HG03558 (cell line): Measurements from ENCODE around the gene EDAR.

ENCODE experiments used
- ATAC-seq: cut with Tn5 transposase; IDR thresholded peaks from one replicate; pipeline ENCODE4 v1.9.1; 2021; ENCODE audit warnings: moderate number of reproducible peaks; ENCODE audit not compliant: unreplicated experiment; ENCODE audit errors: extremely low read depth

Gene EDAR

DNA sequence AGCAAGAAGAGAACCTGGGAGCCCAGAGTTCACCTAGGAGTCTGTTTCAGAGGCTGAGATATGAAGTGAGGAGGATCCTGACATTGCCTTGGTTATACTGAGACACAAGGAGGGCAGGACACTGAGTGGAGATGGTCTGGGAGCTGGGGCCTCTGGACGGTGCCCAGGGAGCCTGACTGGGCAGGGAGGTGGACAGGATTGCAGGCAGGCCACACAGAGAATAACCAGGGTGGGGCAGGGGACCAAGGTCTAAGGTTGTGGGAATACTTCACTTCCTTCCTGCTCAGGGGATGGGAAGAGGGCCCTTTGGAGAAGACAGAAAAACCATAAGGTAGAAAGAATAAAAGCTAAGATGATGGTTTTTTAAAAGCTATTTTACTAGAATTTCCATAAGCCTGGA, 18.7 kb downstream of the EDAR start:
- ATAC-seq = no peak

GRCh38 chr2:108969856-108970255, 19.2 kb downstream of the EDAR start:
- ATAC-seq = no peak

- ATAC-seq = no peak
These were observed 20.4 kb downstream of the EDAR start for GRCh38 chr2:108968619-108969018.

DNA sequence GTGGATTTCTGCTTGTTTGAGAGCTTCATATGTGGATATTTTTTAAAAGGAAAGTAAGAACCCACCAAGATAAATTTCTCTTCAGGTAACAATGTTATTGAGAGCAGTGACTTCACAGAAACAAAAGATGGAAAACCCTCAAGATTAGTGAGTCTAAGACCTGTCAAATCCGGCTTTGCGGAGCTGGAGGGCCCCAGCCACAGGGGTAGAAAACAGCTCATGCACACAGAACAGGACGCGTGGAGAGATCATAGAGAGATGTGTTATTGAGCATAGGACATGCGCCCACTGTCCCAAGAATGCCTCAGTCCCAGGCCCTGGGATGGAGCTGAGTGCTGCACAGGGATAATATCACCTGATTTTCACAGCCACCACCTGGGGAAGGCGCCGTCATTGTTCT, 21.3 kb downstream of the EDAR start:
- no peak for ATAC-seq

DNA sequence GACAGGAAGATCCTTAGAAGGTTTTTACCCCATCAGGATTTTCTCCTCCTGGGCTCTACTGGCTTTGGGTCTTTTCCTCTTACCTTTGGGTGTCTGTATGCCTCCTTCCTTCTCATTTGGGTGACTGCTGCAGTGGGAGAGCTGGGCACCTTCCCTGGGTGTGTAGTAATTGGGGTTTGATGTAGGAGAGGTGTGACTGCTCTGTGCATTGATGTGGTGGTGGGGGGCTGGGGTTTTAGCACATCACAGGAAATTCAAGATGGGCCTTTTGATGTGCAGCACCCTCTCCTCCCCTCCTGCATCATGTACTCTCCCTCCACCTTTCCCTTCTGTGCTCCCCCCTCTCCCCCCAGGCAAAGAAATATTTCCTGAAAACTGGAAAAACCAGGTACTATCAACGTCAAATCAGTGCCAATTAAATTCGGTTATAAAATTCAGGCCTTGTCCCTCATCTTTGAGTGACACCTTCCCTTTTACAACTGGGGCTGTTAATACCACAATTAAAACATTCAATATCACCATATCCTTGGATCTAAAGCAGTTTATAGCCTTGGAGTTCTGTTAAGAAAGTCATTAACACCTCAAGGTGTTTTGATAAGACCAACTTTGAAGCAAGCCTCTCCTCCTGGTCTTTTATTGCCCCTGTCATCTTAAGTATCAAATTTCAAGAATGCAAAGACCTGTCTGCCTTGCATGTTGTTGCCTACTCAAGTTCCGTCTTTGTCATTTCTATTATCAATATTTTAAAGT, 23.3 kb downstream of the EDAR start:
- ATAC-seq = no peak

GRCh38 chr2:108963057-108963456, 26.0 kb downstream of the EDAR start:
- ATAC-seq = no peak

DNA sequence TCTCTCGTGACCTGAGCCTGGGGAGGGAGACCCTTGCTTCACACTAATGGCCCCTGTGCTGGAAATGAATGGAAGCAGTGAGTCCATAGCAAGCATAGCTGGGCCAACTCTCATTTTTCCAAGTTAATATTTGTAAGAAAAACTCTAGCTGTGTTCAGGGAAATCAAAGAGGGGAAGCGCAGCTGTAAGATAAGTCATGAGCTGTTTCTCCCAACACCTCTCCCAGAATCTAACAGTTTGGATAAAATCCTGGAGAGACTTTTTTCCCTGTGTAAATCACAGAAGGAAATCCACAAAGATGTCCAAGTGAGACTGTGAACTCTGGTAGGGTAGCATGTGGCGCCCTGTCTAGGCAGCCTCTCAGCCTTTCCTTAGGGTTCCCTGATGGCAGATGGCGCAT, 27.2 kb downstream of the EDAR start:
- ATAC-seq = no peak

DNA sequence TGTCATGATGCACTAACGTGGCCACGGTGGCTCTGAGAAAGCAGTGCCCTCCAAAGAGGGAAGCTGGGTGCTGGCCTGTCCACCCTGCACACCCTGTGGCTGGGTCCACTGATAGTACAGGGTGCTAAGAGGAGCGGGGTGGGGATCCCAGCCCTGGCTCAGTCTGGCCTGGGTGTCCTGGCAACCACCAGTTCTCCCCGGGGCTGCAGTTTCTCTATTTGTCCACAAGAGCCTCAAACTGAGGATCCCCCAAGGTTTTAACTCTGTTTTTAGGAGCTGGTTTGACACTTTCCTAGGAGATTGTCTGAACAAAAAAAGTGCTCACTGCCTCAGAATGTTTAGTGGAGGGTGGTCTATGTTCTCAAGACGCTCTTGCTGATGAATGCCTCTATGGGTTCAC, 29.0 kb downstream of the EDAR start:
- no peak for ATAC-seq

DNA sequence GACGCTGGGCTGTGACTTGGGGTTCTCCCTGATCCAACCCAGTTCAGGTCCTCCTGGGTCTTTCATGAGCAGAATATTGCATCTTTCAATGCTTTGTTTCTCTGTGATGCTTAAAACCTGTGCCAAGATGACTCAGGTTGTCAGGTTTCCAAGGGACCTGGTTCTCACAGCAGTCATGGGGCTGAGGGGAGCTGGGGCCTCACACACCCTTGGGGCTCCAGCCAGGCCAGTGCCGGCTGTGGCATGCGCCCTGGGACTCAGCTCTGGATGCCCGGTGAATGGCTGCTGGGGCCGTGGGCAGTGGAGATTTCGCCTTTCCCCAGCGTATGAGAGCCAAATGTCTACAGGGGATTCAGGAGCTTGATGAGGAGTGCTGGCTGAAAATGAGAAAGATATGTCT, 29.6 kb downstream of the EDAR start:
- no peak for ATAC-seq

GRCh38 chr2:108958632-108959341, 30.2 kb downstream of the EDAR start:
- ATAC-seq = no peak

DNA sequence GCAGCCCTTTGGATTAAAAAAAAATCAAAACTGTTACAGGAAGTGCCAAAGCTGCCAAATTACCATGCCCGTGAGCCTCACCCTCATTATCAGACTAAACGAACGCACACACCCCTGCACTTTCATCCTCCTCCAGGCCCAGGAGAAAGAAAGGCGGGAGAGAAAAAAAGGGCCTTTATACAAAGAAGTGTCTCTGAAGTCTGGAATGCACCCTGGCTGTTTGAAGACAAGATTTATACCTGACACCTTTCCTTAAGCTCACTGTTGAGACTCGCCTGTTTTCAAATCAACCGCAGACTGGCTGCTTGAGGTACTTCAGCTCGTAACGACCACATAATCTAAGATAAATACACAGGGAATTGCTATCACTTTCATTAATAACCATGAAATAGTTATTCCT, 31.0 kb downstream of the EDAR start:
- ATAC-seq = no peak

DNA sequence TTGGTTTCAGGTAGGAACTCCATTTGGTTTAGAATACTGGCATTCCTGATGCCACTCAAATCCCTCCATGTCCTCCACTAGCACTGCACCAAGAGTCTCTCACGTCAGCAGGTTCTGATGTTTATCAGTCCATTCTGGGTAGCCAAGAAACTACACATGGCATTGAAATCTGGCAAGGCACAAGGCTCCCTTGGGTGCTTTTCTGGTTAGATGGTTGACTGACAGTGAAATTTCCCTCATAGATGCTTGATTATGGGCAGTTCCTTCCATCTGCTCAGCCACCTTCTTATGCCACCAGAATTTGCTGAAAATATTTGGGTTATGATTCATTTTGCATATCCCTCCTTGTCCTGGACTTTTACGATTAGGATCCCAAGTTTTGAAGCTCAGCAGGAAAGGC, 32.6 kb downstream of the EDAR start:
- ATAC-seq = no peak

GRCh38 chr2:108950369-108951135, 38.5 kb downstream of the EDAR start:
- no peak for ATAC-seq

DNA sequence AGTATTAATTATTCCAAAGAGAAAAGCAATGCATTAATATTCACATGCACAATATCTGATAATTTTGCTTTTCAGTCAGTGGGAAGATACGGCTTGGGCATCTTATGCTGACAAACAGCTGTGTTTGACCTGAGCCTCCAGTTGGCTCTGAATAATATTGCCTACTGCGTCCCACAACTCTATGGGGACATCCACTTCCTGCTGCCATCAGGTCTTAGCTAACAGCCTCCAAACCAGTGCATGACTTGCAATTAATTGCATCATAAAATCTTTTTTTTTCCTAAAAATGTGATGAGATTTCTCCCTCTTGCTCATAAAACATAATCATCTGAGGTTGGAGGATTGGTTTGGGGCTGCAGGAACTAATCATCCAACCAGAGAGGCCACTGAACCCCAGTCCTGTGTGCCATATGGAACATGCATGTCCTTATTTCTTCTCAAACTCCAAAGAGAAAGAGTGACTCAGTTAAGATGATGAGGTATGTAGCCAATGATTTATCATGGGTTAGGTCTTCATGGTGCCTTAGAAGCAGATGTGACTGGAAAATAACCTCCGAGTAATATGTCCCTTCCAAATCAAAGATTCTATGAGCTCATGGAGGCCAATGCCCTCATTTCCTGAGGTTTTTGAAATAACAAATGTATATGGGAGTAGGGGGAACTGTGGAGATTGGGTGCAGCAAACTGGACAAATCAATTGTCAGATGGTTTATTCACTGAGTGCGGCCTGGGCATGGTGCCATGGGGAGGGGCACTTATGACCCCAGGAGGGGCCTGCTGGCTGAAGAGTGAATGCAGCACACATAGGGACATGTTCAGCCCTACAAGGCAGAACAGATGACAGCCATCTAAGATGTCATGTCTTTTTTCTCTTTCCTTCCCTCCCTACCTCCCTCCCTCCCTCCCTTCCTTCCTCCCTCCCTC, 39.4 kb downstream of the EDAR start:
- no peak for ATAC-seq

DNA sequence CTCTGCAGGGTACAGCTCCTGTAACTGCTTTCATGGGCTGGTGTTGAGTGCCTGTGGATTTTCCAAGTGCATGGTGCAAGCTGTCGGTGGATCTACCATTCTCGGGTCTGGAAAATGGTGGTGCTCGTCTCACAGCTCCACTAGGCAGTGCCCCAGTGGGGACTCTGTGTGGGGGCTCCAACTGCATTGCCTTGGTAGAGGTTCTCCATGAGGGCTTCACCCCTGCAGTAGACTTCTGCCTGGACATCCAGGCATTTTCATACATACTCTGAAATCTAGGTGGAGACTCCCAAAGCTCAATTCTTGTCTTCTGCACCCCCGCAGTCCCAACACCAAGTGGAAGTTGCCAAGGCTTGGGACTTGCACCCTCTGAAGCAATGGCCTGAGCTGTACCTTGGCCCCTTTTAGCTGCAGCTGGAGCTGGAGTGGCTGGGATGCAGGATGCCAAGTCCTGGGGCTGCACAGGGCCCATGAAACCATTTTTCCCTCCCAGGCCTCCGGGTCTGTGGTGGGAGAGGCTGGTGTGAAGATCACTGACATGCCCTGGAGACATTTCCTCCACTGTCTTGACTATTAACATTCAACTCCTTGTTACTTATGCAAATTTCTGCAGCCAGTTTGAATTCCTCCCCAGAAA, 41.6 kb downstream of the EDAR start:
- no peak for ATAC-seq

GRCh38 chr2:108946442-108946841, 42.6 kb downstream of the EDAR start:
- no peak for ATAC-seq

GRCh38 chr2:108945969-108946368, 43.1 kb downstream of the EDAR start:
- no peak for ATAC-seq

- ATAC-seq = no peak
These were observed 44.3 kb downstream of the EDAR start for GRCh38 chr2:108944601-108945331.

GRCh38 chr2:108943751-108944150, 45.3 kb downstream of the EDAR start:
- no peak for ATAC-seq
